AG04450 (cell line): Measurements from ENCODE around the gene CCDC157. TPM values are rescaled to one million over a fixed set of nuclear protein-coding genes. Genes with fewer than 3 reads are reported as not detected.
"Not testable (repeated sequence)": the region's sequence is repeated elsewhere in the genome, so short reads cannot be mapped to it uniquely, and the experiment has no call there.

Source experiments
- CTCF ChIA-PET: fragments of 300-600, 350-600 bp; formaldehyde crosslinking; extraction: SDS; loops from one replicate; lab custom pipeline; 2022; ENCODE audit warnings: antibody characterized with exemption, inconsistent platforms; lab: Charles Lee
- POLR2A ChIA-PET: fragments of 350-600 bp; formaldehyde crosslinking; extraction: SDS; loops from one replicate; lab custom pipeline; 2021; ENCODE audit warnings: antibody characterized with exemption, inconsistent platforms; lab: Yijun Ruan, JAX
- DNase-seq: peaks from one replicate; pipeline ENCODE4 v3.0.0-alpha.2; 2011; ENCODE audit warnings: low read depth, low spot score
- H3K27ac ChIP-seq: one replicate; pipeline ENCODE4 v1.5.1; 2012; ENCODE audit warnings: low read depth, low read length, control low read depth
- H3K27me3 ChIP-seq: one replicate; pipeline ENCODE4 v1.6.0; 2012; ENCODE audit warnings: low read length; ENCODE audit not compliant: control insufficient read depth, insufficient read depth
- H3K4me3 ChIP-seq: 2 replicates; pipeline ENCODE4 v1.5.1; 2011; ENCODE audit warnings: mild to moderate bottlenecking, low read depth, low read length, control low read depth
- H3K9me3 ChIP-seq: 2 replicates; pipeline ENCODE4 v1.5.1; 2012; ENCODE audit warnings: low read length; ENCODE audit not compliant: control insufficient read depth, insufficient read depth
- polyA plus RNA-seq: library from polyadenylated mRNA; depleted of rRNA; stranded (reverse); fragments of >200 nt; gene quantifications from 2 replicates; pipeline ENCODE4 v1.2.3, GENCODE V29; 2011
- TF ChIP-seq, protein P1 (sequence below): IDR thresholded peaks from 2 replicates; pipeline ENCODE4 v1.5.1; 2011; ENCODE audit warnings: low read depth, low read length, control low read depth, inconsistent platforms

The CCDC157 gene
- polyA plus RNA-seq, 1 experiment, result 1.6 TPM

- ChIA-PET CTCF (interaction anchor here (0.8 kb wide), 1 partner anchor 229 kb away, joined by 3 read pairs; no protein-coding TSS in a partner anchor), POLR2A (no interaction called here)
- no peak overlapping the region for H3K4me3 ChIP-seq
- H3K27me3 ChIP-seq, result no peaks in the 10 kb centered on the region
- H3K9me3 ChIP-seq, result no peaks in the 10 kb centered on the region; the same call in 1 of the 2 replicates
- H3K27ac ChIP-seq, result no peak overlapping the region
- TF ChIP-seq, protein P1, sequence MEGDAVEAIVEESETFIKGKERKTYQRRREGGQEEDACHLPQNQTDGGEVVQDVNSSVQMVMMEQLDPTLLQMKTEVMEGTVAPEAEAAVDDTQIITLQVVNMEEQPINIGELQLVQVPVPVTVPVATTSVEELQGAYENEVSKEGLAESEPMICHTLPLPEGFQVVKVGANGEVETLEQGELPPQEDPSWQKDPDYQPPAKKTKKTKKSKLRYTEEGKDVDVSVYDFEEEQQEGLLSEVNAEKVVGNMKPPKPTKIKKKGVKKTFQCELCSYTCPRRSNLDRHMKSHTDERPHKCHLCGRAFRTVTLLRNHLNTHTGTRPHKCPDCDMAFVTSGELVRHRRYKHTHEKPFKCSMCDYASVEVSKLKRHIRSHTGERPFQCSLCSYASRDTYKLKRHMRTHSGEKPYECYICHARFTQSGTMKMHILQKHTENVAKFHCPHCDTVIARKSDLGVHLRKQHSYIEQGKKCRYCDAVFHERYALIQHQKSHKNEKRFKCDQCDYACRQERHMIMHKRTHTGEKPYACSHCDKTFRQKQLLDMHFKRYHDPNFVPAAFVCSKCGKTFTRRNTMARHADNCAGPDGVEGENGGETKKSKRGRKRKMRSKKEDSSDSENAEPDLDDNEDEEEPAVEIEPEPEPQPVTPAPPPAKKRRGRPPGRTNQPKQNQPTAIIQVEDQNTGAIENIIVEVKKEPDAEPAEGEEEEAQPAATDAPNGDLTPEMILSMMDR, result no peak
- no peak for DNase-seq
Observed at GRCh38 chr22:30337461-30337778, 19.4 kb upstream of the CCDC157 start.

GRCh38 chr22:30338341-30338740, 18.5 kb upstream of the CCDC157 start:
- H3K9me3 ChIP-seq, H3K27me3 ChIP-seq, DNase-seq, H3K4me3 ChIP-seq, H3K27ac ChIP-seq, POLR2A ChIA-PET: not testable (repeated sequence)
- CTCF ChIA-PET, result interaction anchor here (0.7 kb wide), 1 partner anchor 54 kb away, joined by 10 read pairs; no protein-coding TSS in a partner anchor

DNA sequence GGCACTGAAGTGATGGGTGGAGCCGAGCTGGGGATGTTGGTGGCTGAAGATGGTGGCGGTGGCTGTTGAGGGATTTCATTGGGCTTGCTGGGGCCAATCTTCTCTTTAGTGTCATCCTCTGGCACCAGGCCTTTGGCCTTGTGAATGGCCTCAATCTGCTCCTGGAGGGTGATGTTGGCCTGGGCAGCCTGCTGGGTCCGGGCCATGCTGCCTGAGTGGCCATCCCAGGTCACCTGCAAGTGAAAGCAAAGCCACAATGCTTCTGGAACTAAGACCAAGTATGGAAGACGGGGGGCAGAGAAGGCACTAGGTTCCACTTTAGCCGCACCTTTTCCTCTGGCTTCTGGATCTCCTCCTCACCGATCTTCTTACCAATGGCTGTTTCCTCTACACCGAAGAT, 18.0 kb upstream of the CCDC157 start:
- TF ChIP-seq, protein P1, result no peak
- no peak overlapping the region for H3K27ac ChIP-seq
- no peak overlapping the region for H3K4me3 ChIP-seq
- ChIA-PET POLR2A (no interaction called here), CTCF (no interaction called here)
- no peak for DNase-seq
- no peaks in the 10 kb centered on the region; the same call in 1 of the 2 replicates for H3K9me3 ChIP-seq
- H3K27me3 ChIP-seq, result no peaks in the 10 kb centered on the region

GRCh38 chr22:30340911-30341685, 15.7 kb upstream of the CCDC157 start:
- Histone ChIP-seq H3K4me3 (no peak overlapping the region), H3K27ac (no peak overlapping the region), H3K27me3 (no peaks in the 10 kb centered on the region), H3K9me3 (no peaks in the 10 kb centered on the region; the same call in 1 of the 2 replicates)
- CTCF ChIA-PET, result no interaction called here
- DNase-seq, result no peak
- TF ChIP-seq, protein P1, result no peak
- POLR2A ChIA-PET, result no interaction called here

GRCh38 chr22:30344447-30345200, 12.2 kb upstream of the CCDC157 start:
- Histone ChIP-seq H3K9me3 (no peaks in the 10 kb centered on the region; the same call in 1 of the 2 replicates), H3K4me3 (no peak overlapping the region), H3K27ac (no peak overlapping the region), H3K27me3 (no peaks in the 10 kb centered on the region)
- DNase-seq, result no peak
- CTCF ChIA-PET, result no interaction called here
- TF ChIP-seq, protein P1, result no peak
- POLR2A ChIA-PET, result no interaction called here
